Activated CD4-positive, alpha-beta T cell treated with anti-CD3 and anti-CD28 coated beads for 24 hours (primary cell): ENCODE results near the gene RAD51B.

Experiments
- DNase-seq, 2 donors: peaks; one replicate each; pipeline ENCODE4 v3.0.0-alpha.2; 2020; ENCODE audit warnings: low read depth in 2 of 2

The RAD51B gene

DNA sequence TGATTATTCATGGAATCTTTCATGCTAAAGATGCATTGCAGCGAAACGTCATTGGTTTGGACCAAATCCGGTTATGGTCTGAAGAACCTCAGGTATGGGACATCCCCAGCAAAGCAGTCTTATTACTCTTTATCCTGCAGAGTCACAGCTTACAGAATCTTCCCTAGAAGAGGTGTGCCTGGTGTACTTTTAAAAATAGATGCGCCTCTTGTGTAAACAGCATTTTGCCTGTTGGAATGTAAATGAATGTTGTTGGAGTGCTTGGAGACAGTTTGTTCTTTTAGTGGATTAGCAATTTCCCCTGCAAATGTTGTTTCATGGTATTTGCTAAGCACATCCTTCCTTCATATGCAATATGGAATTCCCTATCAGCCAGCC, 730.7 kb downstream of the RAD51B start:
- no peak for DNase-seq

DNA sequence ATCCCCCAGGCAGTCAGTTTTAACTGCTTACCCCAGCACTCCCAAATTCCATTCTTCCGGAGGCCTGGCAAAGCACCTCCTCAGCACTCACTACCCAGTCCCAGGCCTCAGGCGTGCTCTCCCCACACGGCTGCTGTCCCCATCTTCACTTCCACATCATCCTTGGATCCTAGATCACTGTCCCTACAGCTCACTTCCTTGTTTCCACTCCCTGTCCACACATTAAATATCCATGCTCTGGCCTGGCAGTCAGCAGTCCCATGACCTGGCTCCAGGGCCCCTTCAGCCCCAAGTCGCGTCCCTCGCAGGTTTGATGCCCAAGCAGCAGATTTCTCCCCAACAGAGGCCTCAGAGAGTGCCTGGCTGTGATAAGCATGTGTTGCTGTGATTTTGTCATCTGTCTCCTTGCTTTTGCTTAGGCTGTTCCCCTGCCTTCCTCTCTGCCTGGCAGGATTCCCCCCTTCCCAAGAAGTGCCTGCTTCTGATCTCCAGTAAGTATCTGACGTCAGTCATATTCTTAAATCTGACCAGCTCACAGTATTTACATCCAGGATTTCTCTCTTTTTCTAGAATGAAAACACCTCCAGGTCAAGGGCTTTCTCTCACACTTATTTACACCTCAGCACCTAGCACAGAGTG, 731.6 kb downstream of the RAD51B start:
- no peak for DNase-seq

DNA sequence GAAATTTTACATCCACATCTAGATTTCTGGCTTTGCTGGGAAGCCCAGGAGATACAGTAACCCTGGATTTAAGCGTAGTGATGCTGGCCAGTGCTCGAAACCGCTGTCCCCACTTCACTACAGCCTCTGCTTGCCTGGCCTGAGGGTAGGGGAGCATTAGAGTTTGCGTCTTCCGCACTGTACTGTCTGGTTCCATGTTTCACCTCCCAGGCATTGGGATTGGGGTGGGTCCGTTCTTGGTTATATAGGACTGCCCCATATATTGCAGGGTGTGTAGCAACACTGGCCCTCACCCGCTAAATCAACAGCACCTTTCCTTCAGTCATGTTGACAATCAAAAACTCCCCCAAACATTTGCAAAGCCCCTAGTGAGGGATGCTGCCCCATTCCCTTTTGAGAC, 732.5 kb downstream of the RAD51B start:
- DNase-seq = no peak

DNA sequence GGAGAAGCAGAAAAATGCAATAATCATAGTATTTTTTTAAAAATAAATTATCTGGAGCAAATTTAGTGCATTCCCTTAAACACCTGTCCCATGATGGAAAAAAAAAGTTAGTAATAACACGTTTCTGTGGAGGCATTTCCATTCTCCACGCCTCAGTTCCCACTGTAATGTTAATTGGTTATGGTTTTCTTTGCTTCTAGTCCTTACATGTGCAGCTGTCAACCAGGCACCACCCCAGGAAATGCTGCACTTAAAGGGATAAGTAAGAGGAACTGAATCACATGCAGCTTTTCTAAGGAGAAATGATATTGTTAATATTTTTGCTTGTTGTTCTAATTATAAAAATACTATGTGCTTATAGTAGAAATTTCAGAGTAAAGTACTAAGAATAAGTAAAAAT, 733.0 kb downstream of the RAD51B start:
- DNase-seq = no peak

DNA sequence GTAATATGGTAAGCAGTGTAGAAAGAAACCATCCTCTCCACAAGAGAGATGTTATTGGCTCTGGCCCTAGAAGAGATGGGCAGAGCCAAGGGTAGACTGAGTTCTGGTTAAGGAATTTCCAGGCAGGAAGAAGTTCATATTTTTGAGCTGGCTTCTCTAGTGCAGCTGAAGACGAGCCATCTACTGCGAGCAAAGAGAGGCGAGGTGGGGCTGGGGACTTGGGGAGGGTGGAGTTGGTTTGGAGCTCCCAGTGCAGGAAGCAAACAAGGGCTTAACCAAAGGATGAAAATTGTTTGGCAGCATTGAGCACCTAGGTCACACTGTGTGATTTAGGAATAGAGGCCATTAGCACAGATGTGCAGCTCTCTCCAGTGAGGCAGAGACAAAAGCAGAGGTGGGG, 733.7 kb downstream of the RAD51B start:
- DNase-seq = no peak

DNA sequence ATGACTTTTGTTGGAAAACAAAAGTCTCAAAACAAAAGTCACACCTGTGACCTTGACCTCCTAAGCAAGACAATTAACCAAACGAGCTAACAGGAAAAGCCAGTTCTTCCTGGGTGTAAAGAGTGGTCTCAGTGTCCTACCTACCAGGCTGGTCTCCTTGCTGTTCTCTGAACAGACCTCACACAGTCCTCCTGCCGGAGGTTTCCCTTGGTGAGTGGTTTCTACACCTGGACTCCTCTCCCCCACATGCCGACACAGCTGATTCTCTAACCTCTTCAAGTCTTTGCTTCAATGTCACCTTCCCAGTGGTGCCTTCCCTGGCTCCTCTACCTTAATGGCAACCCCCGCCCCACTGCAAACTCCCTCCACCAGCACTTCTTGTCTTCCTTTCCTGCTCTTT, 734.7 kb downstream of the RAD51B start:
- no peak for DNase-seq

DNA sequence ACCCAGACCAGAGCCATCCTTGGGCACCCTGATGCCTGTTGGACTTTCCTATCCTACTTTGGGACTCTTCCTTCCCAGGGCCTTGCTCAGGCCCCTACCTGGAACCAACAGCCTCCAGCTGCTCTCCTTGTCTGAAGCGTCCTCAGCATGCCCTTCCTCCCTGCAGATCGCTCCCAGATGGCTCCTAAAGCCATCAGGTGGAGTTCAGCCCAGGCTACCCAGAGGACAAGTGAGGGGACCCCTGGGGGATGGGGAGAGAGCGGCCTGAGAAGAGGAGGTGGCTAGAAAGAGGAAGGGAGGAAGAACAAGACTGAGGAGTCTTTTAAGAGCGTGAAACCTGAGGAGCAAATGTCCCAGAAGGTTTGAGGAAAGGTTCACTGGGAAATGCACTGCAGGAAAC, 736.7 kb downstream of the RAD51B start:
- DNase-seq = no peak

DNA sequence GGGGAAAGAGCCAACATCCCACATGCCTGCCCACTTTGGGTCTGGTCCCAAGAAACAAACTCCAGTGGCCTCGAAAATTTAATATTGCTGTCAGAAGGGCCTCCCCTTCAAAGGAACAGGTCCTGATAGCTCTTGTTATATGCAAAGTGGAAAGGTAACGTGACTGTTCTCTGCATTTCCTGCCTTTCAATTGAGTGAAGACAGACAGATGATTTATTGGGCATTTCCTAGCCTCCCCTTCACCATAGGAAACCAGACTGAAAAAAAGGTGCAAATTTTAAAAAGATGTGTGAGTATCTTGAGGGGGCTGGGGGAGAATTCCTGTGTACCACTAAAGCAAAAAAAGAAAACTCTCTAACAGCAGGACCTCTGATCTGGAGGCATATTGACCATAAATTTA, 738.1 kb downstream of the RAD51B start:
- DNase-seq = no peak

DNA sequence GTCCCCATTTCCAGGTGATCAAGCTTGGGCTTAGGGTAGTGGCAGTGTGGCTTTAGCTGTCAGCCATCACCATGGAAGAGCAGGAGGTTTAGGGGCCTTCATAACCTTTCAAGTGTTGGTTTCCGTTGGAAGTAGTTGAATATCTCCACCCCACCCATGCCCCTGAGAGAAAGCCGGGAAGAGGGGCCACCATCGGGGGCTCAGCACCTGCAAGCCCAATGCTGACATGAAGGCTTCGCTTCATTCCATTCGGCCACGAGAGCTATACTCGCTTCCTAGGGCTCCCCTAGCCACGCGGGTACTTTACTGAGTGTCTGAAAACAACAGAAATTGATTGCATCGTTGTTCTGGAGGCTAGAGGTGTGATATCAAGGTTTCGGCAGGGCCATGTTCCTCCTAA, 738.5 kb downstream of the RAD51B start:
- DNase-seq = no peak

DNA sequence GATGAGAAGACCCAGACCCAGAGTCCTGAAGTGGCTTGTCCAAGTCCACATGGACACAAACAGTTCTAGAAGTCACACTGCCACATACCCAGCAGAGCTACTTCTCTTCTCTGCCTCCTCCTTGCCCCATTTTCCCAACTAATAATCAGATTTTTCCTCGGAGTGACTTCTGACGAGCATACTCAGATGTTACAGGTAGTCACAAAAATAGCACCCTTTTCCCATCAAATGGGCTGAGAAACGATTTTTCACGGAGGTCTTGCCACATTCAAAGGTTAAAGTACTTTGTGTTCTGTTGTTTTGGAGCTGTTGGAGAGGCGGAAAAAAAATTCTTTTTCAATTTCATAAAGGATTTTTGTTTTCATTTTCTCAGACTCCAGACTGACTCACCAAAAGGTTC, 740.4 kb downstream of the RAD51B start:
- no peak for DNase-seq

DNA sequence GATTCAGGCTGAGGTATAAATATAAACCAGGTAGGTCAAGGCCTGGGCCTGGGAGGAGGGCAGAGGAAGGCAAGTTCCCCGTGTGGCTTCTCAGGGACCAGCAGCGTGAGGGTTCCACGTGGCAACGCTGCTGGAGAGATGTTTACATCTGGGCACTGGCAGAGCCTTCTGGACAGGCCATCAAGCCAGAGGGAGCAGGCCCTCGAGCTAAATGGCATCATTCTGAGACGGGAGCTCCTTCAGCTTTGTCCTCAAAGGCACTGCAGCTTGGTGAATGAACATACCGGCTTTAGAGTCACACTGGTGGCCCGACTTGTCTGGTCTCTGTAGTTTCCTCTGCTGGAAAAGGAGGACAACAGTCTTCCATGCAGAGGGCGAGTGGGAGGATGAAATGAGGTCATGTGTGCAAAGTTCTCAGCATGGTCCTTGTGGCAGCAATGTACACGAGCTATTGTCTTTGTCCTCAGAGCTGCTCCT, 742.0 kb downstream of the RAD51B start:
- DNase-seq = no peak

DNA sequence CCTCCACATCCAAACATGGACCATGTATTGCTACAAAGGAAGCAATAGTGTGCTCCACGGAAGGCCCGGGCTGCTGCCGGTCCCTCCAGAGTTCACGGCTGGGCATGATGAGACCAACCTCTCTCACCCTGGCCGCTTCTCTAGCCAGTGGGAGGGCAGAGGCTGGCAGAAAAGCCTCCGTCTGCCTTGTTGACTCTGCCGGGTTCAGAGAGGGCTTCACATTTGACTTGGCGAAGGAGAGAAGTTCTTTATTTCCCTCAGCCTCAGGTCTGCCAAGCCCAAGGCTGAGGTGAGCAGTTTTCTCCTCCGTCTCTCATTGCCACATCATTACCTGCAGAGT, 743.3 kb downstream of the RAD51B start:
- DNase-seq = no peak

DNA sequence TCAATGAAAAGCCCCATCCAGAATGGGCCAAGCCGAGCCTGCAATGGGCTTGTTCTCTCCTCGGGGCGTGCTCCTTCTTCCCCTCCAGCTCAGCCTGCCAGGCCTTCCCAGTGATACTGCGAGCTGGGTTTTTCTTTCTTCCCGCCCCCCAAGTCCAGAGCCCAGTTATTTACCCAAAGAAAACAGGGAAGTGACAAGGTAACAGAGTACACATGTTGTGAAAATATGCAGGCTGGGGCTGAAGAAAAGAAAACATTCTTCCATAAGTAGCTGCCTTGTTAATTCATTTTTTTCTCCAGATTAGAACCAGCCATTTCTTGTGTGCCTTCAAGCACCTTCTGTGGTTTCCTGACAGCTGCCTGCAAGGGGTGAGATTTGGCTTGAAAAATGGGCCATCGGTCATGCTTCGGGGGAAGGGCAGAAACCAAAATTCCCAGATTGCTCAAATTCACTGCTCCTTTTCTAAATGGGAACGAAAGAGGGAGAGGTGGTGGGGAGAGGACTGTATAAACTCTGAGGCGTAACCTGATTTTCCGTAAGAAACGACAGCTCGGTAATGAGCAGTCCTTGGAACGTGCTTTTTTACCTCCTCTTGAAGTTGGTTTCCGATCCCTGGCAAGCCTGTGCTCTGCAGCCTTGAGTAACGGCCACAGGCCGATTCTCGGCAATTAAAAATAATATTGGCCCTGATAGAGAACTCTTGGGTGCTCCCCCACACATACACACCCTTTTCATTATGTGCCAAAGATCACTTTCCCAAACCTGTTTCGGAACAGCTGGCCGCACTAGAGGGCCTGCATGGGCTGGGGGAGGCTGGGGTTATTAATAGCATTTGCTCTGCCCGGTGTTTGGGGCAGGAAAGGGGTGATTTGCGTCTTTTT, 743.9 kb downstream of the RAD51B start:
- DNase-seq = no peak

DNA sequence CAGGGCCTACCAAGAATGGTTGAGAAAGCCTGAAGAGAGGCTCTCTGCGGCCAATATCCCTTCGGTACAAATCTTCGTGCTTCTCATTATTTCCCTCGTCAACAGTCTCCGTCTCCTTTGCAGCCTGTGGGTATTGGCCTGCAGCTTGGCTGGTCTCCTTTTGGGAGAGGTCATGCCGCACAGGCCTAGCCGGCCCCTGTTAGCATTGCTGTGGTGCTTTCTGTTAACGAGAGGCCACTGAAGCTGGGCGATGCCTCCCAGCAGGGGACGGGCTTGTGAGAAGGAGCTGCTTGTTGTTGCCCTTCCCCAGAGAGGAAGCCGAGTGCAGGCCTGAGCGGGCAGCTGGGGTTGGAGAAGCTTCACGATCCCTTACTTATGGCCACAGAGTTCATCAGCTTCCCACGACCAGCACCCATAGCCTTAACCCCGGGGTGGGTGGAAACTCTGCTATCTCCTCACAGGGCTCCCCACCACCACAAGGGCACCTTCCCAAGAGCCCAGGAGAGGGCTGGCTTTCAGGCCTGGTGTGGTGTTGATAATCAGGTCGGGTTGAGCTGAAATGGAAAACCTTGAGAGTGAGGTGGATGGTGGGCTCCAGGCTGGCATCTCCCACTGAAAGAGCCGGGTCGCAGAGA, 744.7 kb downstream of the RAD51B start:
- no peak for DNase-seq

DNA sequence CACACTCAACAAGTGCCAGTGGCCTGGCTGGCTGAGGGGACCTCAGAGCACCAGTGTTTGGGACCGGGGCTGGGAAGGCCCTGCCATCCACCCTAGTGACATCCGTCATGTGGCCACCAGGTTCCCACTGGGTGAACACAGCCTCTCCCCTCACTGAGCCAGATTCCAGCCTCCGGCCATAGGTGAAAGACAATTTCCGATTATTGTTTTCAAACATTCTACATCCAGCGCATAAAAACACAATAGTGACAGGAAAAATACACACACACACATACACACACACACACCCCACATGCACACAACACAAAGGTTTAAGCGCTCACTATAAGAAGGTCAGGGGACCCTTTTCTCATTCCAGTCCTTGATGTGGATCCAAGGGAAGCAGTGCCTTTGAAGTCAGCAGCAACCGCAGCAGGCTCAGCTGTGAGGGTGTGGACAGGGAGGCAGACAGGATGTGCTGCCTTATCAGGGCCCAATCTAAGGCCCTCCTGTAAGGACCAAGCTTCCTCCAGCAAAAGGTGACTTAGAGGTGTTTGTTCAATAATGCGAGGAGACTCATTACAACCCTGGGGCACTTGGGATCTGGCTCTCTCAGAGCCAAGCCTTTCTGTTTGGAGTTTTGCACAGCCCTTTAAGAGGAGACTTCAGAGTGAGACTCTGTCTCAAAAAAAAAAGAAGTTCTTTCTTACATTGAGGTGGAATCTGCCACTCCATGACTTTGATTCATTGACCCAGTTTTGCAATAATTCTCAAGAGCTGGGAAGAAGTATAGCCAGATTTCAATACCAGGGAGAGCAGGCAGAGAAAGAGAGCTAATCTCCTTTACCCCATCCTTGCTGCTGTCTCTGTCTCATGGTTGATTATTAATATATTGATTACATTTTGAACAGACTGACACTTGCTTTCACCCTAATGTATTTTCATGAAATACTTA, 745.5 kb downstream of the RAD51B start:
- DNase-seq = no peak

DNA sequence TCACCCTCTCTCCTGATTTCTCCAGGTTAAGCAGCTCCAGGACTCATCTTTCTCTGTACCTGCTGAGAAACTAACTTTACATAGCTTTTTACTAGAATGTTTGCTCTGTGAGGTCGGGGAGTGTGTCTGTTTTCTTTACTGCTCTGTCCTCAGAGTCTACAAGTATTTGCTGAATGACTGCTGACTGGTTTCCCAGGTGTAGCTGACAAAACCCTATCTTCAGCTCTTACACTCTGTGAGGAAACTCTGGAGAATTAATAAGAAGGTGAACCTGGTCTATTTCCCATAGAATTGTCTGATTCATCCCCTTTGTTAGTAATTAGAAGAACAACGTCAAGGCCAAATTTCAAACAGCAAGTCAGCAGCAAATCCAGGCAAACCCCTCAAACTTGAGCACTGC, 746.5 kb downstream of the RAD51B start:
- DNase-seq = no peak

DNA sequence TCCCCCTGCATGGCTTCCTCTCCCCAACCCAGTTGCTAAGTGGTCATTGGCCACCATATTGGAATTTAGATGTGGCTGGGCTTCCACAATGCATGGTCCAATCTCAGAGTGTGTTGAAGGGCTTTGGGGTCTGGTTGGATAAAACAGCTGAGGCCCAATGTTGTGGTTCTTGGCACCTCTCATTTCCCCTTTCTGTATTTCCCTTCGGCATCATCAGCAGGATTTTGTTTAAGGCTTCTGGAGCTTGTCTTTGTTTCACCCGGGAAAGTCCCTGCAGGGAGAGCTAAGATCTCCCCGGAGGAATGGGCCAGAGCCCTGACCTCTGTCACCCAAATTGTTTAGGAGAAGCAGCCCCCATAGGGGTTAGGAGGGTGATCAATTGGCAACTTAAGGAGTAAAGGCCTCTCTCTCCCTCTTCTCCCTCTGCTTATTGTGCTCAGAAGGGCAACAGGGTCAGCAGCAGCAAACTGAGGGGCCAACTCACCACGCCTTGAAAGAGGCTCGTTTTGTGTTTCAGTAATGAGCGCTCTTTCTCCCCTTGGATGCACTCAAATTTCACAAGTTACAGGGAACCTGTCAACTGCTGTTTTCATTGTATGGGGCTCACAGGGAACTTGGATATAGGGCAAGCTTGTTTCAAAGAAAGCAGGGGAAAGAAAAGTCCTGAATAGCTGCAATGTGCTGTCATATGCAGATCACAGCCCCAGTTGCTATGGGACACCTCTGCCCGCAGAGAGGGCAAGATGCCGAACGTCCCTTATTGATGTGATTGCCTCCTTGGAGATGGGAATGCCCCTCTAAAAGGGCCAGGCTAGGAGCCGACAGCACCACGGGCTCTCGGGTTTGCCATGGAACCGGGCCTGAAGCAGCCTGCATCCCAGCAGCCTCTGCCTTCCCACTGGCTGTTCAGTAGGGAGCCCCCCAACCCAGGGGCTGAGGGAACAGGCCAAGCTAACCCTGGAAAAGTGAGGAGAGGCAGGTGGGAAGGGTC, 749.6 kb downstream of the RAD51B start:
- no peak for DNase-seq

DNA sequence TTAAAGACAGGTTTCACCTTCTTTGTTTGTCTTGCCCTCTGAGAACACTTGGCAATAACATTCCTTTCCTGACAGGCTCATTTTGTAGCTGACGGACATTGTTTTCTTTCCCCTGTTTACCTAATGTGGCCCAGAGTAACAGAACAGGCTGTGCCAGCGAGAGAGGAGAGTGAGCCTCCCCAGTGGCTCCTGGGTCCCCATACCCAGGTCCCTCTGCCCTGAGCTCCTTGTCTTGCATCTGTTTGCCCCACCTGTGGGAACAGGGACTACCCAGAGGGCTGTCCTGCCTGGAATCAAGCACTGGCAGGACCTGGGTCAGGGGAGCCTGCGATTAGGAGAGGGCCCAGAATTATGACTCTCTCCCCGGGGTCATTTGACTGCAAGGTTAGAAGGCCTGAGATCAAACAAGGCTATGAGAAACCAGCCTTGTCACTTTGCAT, 750.4 kb downstream of the RAD51B start:
- no peak for DNase-seq

DNA sequence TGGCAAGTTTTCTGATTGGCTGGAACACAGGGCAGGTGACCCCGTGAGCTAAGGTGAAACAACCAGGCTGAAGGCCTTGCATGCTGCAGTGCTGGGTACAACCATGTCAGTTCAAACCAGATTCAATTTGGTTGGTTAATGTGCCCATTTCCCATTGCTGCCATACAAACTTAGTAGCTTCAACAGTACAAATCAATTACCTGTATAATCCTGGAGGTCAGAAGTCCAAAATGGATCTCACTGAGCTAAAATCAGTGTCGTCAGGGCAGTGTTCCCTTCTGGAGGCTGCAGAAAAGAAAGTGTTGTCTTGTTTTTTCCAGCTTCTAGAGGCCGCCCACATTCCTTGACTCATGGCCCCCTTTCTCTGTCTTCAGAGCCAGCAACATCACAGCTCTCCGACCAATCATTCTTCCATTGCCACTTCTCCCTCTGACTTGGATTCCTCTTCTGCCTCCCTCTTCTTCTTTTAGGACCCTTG, 751.6 kb downstream of the RAD51B start:
- DNase-seq = no peak

DNA sequence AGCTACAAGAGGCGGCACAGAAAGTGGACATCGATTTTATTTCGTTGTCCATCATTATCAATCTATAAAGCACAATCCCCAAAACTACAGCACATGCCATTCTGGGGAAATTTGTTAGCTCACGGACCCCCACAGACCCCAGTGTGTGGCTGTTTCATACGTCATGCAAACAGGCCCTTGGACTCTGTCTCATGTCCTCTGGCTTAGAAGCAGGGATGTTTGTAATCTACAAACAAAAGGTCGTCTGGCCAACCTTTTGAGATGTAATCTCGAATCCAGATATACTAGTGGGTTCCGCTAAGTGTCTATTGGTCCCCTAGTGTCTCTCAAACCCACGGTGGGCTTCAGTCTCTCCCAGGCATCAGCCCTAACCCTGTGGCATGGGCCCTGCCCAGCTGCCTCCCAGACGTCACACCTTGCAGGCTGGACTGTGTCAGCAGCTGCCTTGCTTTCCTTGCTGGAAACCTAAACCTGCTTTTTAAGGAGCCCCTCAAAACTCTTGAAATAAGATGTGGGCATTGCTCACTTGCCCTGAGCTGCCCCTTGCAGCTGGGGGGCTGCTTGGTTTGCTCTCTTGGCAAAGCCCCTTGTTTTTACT, 752.4 kb downstream of the RAD51B start:
- no peak for DNase-seq
